ENCODE measurements around the gene NELFA. TPM values are rescaled to one million over a fixed set of nuclear protein-coding genes. Genes with fewer than 3 reads are reported as not detected.

The NELFA gene
- total RNA-seq, 1 donor from 2014 or later = 34.5 TPM

DNA sequence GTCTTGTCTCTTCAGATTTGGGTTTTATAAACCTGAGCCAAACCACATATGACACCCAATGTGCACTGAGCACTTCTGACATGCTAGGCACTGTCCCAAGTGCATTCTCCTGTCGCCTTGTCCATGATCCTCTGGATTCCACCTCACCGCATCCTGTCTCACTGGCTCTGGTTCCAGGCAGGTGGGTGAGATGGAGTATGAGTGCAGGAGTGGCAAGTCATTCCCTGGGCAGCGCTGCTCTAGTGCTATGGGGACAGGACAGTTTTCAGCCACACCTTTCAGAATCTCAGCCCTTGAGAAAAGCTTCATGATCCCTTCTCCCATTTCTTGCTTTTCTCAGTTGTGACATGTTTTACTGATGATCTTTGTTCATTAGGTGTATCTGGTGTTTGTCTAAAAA, 71.2 kb downstream of the NELFA start:
- TF ChIP-seq, protein P1, sequence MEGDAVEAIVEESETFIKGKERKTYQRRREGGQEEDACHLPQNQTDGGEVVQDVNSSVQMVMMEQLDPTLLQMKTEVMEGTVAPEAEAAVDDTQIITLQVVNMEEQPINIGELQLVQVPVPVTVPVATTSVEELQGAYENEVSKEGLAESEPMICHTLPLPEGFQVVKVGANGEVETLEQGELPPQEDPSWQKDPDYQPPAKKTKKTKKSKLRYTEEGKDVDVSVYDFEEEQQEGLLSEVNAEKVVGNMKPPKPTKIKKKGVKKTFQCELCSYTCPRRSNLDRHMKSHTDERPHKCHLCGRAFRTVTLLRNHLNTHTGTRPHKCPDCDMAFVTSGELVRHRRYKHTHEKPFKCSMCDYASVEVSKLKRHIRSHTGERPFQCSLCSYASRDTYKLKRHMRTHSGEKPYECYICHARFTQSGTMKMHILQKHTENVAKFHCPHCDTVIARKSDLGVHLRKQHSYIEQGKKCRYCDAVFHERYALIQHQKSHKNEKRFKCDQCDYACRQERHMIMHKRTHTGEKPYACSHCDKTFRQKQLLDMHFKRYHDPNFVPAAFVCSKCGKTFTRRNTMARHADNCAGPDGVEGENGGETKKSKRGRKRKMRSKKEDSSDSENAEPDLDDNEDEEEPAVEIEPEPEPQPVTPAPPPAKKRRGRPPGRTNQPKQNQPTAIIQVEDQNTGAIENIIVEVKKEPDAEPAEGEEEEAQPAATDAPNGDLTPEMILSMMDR (conservative IDR thresholded peaks at IDR 0.05; ENCODE audit: low read depth, low read length) = no peak
- no peak overlapping the region for H3K4me3 ChIP-seq (ENCODE audit: low read depth, low read length)
- no peak for DNase-seq (ENCODE audit: low read depth)

DNA sequence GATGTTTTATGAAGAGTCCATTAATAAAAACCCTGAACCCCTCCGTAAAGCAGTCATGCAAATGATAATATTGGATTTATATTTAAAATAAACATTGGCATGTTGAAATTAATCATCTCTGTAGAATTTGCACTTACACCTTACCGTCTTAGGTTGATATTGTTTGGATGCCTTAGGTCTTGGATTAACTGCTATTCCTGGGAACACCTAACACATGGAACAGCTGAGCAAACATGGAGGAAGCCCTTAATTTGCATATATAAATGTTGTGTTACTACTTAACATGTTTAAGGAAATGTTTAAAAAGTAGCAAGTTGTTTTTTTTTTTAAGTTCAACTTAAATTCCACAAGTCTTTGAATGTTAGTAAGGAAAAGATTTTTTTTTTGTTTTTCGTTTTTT, 75.1 kb downstream of the NELFA start:
- TF ChIP-seq, protein P1 (conservative IDR thresholded peaks at IDR 0.05; ENCODE audit: low read depth, low read length) = no peak
- DNase-seq (ENCODE audit: low read depth) = no peak
- H3K4me3 ChIP-seq (ENCODE audit: low read depth, low read length) = no peak overlapping the region

DNA sequence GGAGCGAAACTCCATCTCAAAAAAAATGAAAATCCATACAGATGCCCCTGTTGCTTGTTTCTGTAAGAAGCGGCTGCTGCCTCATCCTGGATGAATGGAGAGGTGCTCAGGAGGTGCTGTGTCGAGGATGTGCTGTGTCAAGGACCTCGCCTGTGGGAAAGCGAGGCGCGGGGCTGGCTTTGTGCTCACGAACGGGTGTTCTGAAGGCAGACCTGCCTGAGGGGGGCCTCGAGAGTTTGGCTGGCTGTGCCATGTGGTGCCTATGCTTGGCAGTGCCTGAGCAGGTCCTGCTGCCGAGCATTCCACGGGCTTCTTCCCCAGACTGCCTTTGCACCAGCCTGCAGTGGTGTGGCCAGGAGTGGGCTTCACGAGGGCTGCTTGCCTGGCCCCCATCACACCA, 76.0 kb downstream of the NELFA start:
- TF ChIP-seq, protein P1 (conservative IDR thresholded peaks at IDR 0.05; ENCODE audit: low read depth, low read length) = no peak
- no peak for DNase-seq (ENCODE audit: low read depth)
- no peak overlapping the region for H3K4me3 ChIP-seq (ENCODE audit: low read depth, low read length)

Other genes with a start within 250 kb of the NELFA start
- 1.0 and 8.1 TPM in 2 replicates for gene FGFR3, start 215.7 kb downstream of the NELFA start, total RNA-seq
- gene LETM1, start 152.8 kb downstream of the NELFA start, total RNA-seq = 42.6 and 65.4 TPM in 2 replicates
- 85.6 and 119 TPM in 2 replicates for gene NSD2, start 137.6 kb downstream of the NELFA start, total RNA-seq
- 0.51 and 2.0 TPM in 2 replicates for gene NAT8L, start 50.4 kb upstream of the NELFA start, total RNA-seq
- 10.7 and 11.6 TPM in 2 replicates for gene HAUS3, start 233.1 kb upstream of the NELFA start, total RNA-seq
- gene POLN, start 233.1 kb upstream of the NELFA start, total RNA-seq = 0.29 and 0.94 TPM in 2 replicates

Data from epithelial cell of proximal tubule (primary cell).